Measurements from ENCODE around the gene CPNE8.

DNA sequence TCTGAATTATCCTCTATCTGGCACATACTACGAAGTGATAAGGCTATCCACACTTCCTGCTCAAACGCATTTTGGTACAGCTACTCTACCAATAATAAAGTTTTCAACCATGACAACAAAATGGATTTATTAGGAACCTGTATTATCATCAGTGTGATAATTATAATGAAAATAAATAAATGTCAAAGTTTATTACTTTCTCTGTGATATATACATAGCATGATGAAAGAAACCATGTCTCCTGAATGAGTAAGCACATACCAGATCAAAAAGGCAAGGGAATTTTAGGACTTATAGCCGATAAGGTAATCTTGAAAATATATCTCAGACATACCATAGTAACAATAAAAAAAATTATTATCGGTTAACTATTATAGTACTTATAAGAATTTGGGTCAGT lies 61.1 kb downstream of the CPNE8 start:
- no peak for TF ChIP-seq CTCF (IDR thresholded peaks at IDR 0.05)
- no peak for TF ChIP-seq POLR2A (IDR thresholded peaks at IDR 0.05)
- TF ChIP-seq POLR2AphosphoS5 (IDR thresholded peaks at IDR 0.05) = no peak

Measured in prostate gland (tissue), 2 donors.